Measurements from ENCODE around the gene ST3GAL5. TPM values are rescaled to one million over a fixed set of nuclear protein-coding genes. Genes with fewer than 3 reads are reported as not detected.

ST3GAL5 gene
- total RNA-seq, 1 donor from 2014 or later = 27.3 TPM

GRCh38 chr2:85803704-85804425 is 84.9 kb downstream of the ST3GAL5 start:
- H3K36me3 Mint-ChIP-seq (ENCODE audit: insufficient read depth) = no peaks in the 10 kb centered on the region
- no peak for DNase-seq (ENCODE audit: low spot score, unreplicated experiment)
- H3K27me3 Mint-ChIP-seq = peaks cover 5% of the 10 kb centered on the region
- no peaks in the 10 kb centered on the region for H3K4me1 Mint-ChIP-seq (ENCODE audit: low read depth)
- no peak overlapping the region for H3K4me3 Mint-ChIP-seq (ENCODE audit: low read depth)
- no peak for TF ChIP-seq CTCF (IDR thresholded peaks at IDR 0.05; ENCODE audit: unreplicated experiment)
- H3K27ac Mint-ChIP-seq = no peak overlapping the region
- no peaks in the 10 kb centered on the region for H3K9me3 Mint-ChIP-seq (ENCODE audit: low read depth)

DNA sequence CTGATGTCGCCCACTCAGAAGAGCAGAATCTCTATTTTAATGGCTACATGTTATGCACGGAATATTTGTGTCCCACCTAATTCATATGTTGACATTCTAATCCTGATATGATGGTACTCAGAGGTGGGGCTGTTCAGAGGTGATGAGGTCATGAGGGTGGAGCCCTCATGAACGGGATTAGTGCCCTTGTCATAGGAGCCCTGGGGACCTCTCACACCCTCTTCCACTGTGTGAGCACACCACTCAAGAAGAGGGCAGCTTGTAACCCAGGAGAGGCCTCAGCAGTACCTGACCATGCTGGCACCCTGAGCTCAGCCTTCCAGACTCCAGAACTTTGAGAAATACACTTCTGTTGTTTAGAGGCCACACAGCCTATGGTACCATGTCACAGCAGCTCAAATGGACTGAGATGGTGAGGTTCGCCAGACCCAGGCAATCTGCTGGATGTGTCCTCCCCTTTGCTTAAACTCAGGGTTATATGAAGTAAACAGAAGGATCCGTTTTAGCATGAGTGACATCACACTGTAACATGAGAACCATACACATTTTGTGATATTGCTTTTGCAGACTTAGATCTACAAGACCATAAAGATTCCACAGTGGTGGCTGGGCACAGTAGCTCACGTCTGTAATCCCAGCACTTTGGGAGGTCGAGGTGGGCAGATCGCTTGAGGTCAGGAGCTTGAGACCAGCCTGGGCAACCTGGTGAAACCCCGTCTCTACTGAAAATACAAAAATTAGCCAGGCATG is 86.3 kb downstream of the ST3GAL5 start:
- no peak for TF ChIP-seq CTCF (IDR thresholded peaks at IDR 0.05; ENCODE audit: unreplicated experiment)
- Mint-ChIP-seq H3K36me3 (ENCODE audit: insufficient read depth) (no peaks in the 10 kb centered on the region), H3K27ac (no peak overlapping the region), H3K4me1 (ENCODE audit: low read depth) (no peaks in the 10 kb centered on the region), H3K4me3 (ENCODE audit: low read depth) (no peak overlapping the region), H3K9me3 (ENCODE audit: low read depth) (no peaks in the 10 kb centered on the region), H3K27me3 (peaks cover 13% of the 10 kb centered on the region)
- DNase-seq (ENCODE audit: low spot score, unreplicated experiment) = no peak

GRCh38 chr2:85801871-85802270 is 86.9 kb downstream of the ST3GAL5 start:
- DNase-seq (ENCODE audit: low spot score, unreplicated experiment) = no peak
- Mint-ChIP-seq H3K27ac (no peak overlapping the region), H3K4me3 (ENCODE audit: low read depth) (no peak overlapping the region), H3K36me3 (ENCODE audit: insufficient read depth) (no peaks in the 10 kb centered on the region), H3K4me1 (ENCODE audit: low read depth) (no peaks in the 10 kb centered on the region), H3K27me3 (peaks cover 20% of the 10 kb centered on the region), H3K9me3 (ENCODE audit: low read depth) (no peaks in the 10 kb centered on the region)
- TF ChIP-seq CTCF (IDR thresholded peaks at IDR 0.05; ENCODE audit: unreplicated experiment) = no peak

DNA sequence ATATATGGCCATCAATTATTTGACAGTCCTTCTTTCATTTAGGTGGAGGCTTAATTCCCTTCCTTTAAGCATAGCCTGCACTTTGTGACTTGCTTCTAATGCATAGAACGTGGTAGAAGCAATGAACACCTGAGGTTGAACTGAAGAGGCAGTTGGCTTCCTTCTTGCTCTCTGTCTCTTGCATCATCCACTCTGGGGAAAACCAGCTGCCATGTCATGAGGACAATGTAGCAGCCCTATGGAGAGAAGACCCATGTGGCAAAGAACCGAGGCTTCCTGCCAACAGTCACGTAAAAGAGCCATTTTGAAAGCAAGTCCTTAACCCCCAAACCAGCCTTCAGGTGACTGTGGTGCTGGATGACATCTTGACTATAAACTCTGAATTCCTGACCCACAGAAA is 88.2 kb downstream of the ST3GAL5 start:
- no peak for TF ChIP-seq CTCF (IDR thresholded peaks at IDR 0.05; ENCODE audit: unreplicated experiment)
- Mint-ChIP-seq H3K27me3 (peaks cover 27% of the 10 kb centered on the region), H3K4me1 (ENCODE audit: low read depth) (no peaks in the 10 kb centered on the region), H3K4me3 (ENCODE audit: low read depth) (no peak overlapping the region), H3K36me3 (ENCODE audit: insufficient read depth) (no peaks in the 10 kb centered on the region), H3K27ac (no peak overlapping the region), H3K9me3 (ENCODE audit: low read depth) (no peaks in the 10 kb centered on the region)
- DNase-seq (ENCODE audit: low spot score, unreplicated experiment) = no peak

DNA sequence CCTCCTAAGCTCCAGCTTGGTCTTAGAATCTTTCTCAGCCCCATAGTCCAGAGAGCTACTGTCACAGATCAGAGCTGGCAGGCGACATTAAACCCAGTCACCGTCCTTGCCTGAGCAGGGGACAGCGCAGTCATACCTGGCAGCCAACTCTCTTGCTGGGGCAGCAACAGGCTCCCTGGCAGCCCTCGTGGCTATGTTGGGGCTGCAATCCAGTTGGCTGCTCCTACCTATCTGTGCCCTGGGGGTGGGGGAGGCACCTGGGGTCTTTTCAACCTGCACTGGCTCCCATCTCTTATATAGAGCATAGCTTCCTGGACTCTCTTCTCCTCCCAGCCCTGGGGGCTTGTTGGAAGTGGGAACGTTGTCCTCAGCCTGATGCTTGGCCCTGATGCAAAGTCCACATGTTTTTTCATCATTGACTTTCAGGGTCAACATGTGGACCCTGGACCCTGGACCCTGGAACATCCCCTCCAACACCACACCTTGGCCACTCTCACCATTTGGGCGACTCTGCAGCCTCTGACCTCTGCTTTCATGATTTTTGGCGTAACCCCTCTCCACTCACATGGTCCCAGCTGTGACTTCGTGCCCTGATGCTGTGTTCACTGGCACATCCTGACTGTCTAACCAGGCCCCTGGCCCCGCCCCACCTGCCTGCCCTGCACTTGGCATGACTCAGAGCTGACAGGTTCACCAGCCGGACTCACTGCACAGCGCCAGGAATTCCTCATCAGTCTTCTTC is 89.4 kb downstream of the ST3GAL5 start:
- H3K9me3 Mint-ChIP-seq (ENCODE audit: low read depth) = no peaks in the 10 kb centered on the region
- H3K4me1 Mint-ChIP-seq (ENCODE audit: low read depth) = no peaks in the 10 kb centered on the region
- no peaks in the 10 kb centered on the region for H3K36me3 Mint-ChIP-seq (ENCODE audit: insufficient read depth)
- H3K27ac Mint-ChIP-seq = no peak overlapping the region
- no peak for DNase-seq (ENCODE audit: low spot score, unreplicated experiment)
- peaks cover 33% of the 10 kb centered on the region for H3K27me3 Mint-ChIP-seq
- no peak overlapping the region for H3K4me3 Mint-ChIP-seq (ENCODE audit: low read depth)
- TF ChIP-seq CTCF (IDR thresholded peaks at IDR 0.05; ENCODE audit: unreplicated experiment) = no peak
